Raji (cell line): Measurements from ENCODE around the gene NEK10.

Experiments used
- POLR2A ChIP-seq: IDR thresholded peaks from 2 replicates; pipeline ENCODE4 v1.6.1; 2011; ENCODE audit warnings: low read depth, low read length, control low read depth; ENCODE audit not compliant: insufficient read depth

Gene NEK10, protein sequence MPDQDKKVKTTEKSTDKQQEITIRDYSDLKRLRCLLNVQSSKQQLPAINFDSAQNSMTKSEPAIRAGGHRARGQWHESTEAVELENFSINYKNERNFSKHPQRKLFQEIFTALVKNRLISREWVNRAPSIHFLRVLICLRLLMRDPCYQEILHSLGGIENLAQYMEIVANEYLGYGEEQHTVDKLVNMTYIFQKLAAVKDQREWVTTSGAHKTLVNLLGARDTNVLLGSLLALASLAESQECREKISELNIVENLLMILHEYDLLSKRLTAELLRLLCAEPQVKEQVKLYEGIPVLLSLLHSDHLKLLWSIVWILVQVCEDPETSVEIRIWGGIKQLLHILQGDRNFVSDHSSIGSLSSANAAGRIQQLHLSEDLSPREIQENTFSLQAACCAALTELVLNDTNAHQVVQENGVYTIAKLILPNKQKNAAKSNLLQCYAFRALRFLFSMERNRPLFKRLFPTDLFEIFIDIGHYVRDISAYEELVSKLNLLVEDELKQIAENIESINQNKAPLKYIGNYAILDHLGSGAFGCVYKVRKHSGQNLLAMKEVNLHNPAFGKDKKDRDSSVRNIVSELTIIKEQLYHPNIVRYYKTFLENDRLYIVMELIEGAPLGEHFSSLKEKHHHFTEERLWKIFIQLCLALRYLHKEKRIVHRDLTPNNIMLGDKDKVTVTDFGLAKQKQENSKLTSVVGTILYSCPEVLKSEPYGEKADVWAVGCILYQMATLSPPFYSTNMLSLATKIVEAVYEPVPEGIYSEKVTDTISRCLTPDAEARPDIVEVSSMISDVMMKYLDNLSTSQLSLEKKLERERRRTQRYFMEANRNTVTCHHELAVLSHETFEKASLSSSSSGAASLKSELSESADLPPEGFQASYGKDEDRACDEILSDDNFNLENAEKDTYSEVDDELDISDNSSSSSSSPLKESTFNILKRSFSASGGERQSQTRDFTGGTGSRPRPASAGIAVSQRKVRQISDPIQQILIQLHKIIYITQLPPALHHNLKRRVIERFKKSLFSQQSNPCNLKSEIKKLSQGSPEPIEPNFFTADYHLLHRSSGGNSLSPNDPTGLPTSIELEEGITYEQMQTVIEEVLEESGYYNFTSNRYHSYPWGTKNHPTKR

DNA sequence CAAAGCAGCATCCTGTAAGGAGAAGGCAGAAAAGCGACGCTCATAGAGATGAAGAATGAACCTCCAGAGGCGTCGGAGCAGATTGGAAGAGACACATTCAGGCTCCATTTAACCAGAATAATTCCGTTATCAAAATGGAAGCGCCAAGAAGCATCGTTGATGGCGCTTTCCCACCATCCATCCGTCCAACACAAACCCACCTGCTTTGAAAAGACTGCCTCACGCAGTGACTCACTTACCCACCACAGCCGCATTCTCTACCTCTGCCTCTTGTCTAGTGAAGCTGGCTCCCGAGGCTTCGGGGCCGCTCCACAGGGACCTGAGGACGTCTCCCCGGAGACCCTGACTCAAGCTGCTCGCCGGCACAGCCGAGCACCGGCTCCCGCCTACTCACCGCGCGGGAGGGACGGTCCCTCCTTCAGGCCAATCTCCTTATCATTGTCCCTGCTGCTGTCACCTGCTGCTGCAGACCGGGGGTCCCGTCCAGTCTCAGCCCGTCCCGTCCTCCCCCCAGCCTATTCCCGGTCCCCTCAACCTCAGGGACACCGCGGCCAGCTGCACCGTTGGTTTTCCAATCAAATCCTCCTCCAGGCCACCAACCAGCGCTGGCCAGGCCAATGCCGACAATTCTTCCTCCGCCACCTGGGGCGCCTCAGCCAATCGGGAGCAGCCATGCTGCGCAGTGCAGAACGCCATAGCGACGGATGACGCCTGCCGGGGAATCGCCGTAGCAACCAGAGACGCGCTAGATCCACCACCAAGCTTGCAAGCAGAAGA is at the start of gene NEK10:
Gene NEK10, minus strand, starts transcription at position 553 of the 777 bp plus-strand sequence. CDS start 16,501 bp downstream, outside the sequence.
- TF ChIP-seq POLR2A: no peak

DNA sequence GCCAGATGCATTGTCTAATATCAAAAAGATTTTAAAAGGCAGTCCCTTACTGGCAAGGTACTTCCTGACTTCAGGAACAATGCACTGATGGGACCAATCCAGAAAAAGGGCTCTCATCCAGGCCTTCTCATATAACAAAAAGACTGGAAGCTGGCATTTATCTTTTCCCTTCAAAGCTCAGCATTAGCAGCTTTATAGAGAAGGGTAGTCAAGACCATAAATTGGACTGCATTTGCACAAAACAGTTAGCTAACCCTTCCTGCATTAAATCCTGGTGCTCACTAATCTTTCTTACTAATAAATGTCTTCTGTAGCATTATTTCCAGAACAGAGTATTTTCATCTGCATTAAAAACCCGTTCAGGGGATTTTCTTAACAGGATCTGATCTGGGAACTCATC is 46.0 kb upstream of the NEK10 start:
- TF ChIP-seq POLR2A: no peak

DNA sequence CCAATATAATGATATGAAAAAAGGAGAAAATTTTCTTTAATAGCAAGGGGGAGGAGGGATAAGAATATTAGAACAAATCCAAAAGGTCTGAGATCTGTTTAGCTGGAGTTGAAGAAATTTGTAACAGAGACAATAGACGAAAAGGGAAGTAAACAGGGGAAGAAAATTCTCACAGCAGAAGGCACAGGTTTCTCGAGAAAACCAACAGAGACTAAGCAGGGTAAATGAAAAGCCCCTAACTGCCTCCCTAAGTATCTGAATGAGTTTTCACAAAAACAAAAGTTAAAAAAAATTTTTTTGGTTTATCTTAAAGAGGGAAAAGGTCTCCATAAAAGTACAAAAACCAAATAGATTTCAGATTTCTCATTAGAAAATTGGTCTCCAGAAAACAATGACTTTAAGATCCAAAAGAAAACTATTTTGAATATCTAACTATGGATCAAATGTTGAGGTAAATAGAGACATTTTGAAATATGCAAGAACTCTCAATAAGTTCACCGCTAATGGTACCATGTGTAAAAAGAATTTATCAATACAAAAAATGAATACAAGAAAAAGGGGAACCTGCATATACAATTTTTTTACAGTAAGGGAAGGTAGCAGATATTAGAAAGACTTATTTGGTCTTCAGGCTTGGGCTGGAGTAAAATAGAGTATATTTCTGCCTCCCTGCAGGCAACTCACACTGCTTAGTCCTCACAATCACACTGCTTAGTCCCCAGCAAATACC is 23.9 kb upstream of the NEK10 start:
- no peak for TF ChIP-seq POLR2A

DNA sequence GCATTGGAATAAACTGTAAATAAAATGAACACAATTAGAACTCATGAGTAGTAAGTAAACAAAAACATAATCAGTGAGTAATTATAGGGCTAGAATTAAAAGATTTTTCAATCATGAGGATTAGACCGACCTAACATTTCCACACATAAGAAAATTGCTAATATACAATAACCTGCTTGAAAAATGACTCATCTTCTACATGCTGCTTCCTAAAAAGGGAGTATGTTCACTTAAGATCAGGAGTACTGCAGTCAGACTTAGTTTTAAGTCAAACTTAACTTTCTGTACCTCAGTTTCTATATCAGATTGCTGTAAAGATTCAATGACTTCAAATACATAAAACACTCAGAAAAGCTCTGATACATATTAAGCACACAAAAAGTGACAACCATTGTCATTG is 22.6 kb upstream of the NEK10 start:
- no peak for TF ChIP-seq POLR2A

DNA sequence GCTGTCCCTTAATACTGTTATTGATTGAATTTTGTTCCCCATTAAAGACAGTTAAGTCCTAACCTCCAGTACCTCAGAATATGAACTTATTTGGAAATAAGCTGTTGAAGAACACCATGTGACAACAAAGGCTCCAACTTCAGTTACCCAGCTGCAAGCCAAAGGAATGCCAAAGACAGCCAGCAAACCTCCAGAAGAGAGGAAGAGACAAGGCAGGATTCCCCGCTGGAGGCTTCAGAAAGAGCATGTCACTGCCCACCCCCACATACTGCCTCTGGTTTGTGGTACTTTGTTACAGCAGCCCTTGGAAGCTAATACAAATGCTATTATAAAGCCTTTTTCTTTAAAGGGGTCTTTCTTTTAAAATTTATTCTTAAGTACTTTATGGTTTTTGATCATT is 18.4 kb upstream of the NEK10 start:
- TF ChIP-seq POLR2A: no peak

DNA sequence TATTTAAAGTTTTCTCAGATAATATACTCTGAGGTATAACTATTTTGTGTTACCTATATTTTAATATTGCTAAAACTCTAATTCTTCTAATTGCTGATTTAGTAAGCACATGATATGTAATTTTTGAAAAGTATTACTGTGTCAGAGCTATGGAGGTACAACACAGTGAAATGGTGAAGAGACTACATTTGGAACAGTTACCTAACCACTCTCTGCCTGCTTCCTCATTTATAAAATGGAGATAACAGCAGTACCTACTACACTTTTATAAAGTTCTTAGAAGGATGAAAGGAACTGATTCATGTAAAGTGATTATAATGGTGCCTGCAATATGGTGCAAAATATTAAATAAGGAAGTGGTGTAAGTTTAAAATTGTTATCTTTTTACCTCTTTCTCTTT is 16.3 kb upstream of the NEK10 start:
- no peak for TF ChIP-seq POLR2A

DNA sequence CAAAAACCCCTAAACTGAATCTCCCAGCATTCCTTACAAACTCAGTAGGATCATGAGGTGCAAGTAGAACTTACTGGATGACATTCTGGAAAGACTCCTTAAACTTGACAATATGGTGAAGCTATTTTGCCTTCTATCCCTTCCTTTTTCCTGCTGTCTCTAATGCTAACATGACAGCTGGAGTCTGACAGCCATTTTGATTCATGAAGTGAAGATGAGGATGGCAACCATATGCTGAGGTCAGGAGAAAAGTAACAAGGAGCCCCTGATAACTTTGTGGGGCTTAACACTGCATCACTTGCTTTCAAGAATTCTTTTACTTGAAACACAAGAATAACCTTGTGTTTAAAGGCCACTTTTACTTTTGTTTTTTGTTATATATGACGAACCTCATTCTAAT is 15.0 kb upstream of the NEK10 start:
- TF ChIP-seq POLR2A: no peak

DNA sequence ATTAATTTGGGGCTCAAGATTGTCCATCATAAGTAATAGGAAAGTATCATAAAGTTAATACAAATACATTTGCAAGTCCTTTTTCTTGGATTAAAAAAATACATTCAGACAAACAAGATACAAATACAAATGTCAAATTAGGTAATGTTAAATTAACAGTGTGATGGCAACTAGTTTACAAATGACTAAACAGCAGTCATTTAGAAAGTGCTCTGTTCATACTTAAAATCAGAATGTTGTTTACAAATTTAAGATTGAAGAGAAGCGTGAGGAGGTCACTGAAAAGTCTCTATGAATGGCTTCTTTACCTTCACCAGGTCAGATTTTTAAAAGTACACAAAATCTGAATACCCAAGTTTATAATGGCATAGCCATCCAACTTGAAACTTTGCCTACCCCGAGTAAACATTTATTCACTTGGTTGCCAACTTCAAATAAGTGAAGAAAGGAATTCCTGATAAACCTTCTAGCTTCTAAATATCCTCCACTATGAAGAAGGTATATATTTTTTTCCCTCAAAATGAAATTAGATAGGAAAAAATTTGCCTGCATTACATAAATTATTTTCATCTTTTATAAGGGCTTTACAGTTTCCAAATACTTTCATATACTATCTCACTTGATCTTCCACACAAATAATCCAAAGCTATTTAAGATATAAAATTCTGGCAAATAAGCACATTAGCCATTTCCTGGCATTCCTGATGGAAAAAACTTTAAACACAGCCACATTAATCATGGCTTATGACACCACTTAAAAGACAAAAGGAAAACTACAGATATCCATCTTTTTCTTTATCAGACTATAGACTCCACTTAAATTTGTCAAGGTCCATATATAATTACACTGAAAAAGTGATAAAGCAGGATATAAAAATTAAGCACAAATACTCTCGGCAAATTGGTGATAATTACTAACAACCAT is 11.5 kb upstream of the NEK10 start:
- no peak for TF ChIP-seq POLR2A

DNA sequence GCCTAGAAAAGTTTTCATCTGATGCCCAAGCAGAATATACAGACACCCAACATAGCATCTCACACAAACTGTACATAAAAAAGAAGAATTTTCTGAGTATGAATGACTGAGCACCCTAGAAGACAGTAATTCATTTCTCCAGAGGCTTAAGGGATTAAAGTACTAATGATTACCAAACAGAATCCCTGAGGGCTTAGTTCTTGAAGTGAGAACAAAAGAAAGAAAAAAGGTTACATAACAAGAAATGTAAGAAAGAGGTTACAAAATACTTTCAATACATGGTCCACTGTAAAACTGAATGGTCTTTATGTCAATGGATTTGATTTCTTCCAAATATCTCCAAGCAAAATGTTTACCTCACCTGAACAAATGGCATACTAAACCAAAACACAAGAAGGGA is 9.1 kb upstream of the NEK10 start:
- no peak for TF ChIP-seq POLR2A

DNA sequence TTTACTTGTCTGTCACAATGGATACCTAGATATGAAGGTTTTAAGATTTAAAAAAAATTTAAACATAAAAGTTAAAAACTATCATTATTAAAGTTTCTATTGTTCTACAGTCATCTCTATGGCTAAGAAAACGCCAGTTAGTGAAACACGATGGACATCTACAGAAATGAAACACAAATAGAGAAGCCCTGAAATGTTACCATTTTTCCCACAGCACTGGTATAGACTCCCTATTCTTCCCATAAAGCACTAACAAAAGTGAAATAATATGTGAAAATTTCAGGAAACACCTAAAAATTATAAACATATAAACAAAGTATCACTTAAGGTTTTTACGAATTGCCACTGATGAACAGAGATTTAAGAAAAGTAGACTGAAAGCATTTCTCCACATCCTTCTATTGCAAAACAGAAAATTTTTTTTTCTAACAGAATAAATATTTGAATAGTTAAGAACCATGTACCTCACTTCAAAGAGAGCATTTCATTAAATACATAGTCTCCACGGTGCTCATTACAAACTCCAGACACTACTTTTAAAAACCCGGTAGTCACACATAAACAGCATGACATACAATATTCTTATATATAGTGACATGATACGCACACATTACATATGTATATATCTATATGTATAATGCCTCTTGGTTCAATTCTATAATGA is 7.1 kb upstream of the NEK10 start:
- no peak for TF ChIP-seq POLR2A

DNA sequence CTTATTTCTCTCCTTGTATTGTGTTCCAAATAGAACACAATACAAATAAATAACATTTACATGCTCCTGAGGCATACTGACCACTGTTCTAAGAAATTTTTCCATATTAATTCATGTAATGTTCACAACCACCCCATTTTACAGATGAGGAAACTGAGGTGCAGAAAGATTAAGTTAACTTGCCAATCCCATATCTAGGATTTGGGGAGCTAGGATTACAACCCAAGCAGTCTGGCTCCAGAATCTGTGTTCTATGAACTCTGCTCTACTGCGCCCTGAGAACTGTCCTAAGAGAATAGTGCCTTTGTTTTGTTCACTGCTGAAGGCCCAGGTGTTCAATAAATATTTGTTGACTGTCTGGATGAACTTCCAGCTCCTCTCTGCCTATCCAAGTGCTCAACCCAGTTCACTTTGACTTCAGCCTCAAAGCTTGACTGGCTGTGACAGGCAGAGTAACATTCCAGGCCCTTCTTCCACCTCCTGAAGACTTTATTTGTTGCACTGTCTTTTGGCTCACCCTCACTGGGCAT is 3.1 kb downstream of the NEK10 start:
- TF ChIP-seq POLR2A: no peak
